Heart left ventricle (tissue), 13 donors: ENCODE data around the gene IRX6.

Experiments
- CTCF ChIP-seq, 12 donors: fragments of 200-600 bp; sonication (generic) in 4 of 12; IDR thresholded peaks; one replicate each; pipeline versions ENCODE4 v1.5.0 to v1.8.0; 2018 to 2022; ENCODE audit warnings: antibody characterized with exemption in 12 of 12, mild to moderate bottlenecking in 5 of 12
- POLR2A ChIP-seq, 2 donors: fragments of 450-650 bp; IDR thresholded peaks; one replicate each; pipeline ENCODE4 v1.6.1; 2017; ENCODE audit warnings: antibody characterized with exemption in 2 of 2, mild to moderate bottlenecking in 2 of 2, moderate library complexity in 2 of 2
- donor health status: ischemic (EF 13 %, LVEDD 7.1; RV severe dilation, severe dysfunction).
- donor health status: DM: no; HTN: yes; CAD: no.
- donor health status: DM: no; HTN: no; CAD: no.
- donor health status: ischemic (EF 25% LVEDD 6.9; RV normal size, moderate dysfunction).
- donor health status: ischemic (EF 25% LVEDD 5.7; RV mildly dilated, moderate dysfunction).
- donor health status: ischemic (EF 35%, LVEDD 5.7; RV mildly dilated, moderate dysfunction).
- donor health status: nonischemic (EF 11% LVEDD 7.7; RV severe dilation, severe dysfunction).
- donor health status: DM: yes; HTN: yes; CAD: no.
- donor health status: PGD.
- donor health status: ischemic (EF 29% LVEDD 5.4; RV normal size, mild dysfunction).
- donor health status: nonischemic (EF 23%, LVEDD 6.1; RV moderate dilation, normal function).

GRCh38 chr16:55297062-55297909, 26.7 kb upstream of the IRX6 start:
- TF ChIP-seq POLR2A (IDR thresholded peaks at IDR 0.05) (no peak), CTCF (IDR thresholded peaks at IDR 0.05) (no peak)
